ENCODE results near the gene GNA15.
"Not testable (repeated sequence)": the region's sequence is repeated elsewhere in the genome, so short reads cannot be mapped to it uniquely, and the experiment has no call there.

The GNA15 gene

GRCh38 chr19:3178377-3178972, 42.6 kb downstream of the GNA15 start, which contains the start of gene S1PR4:
Gene S1PR4, plus strand, starts transcription at chr19:3178769. Its CDS starts 24 bp downstream, at chr19:3178793.
- peak; percentile 83 for DNase-seq

GRCh38 chr19:3178973-3179738, 43.3 kb downstream of the GNA15 start:
- DNase-seq, result peak; percentile 55

GRCh38 chr19:3179739-3180293, 44.0 kb downstream of the GNA15 start:
- DNase-seq, result peak; percentile 57

- no peak for DNase-seq
Measured at GRCh38 chr19:3183721-3184641, 48.1 kb downstream of the GNA15 start.

GRCh38 chr19:3184847-3185460, 49.1 kb downstream of the GNA15 start:
- peak; percentile 73 for DNase-seq

- DNase-seq, result peak; percentile 95
Measured at GRCh38 chr19:3185461-3186159, 49.8 kb downstream of the GNA15 start, which contains the start of gene NCLN. Gene NCLN, plus strand, starts transcription at chr19:3185930. Its CDS starts 101 bp downstream, at chr19:3186031.

GRCh38 chr19:3186160-3186688, 50.4 kb downstream of the GNA15 start:
- no peak for DNase-seq

- no peak for DNase-seq
Measured at GRCh38 chr19:3186891-3187661, 51.2 kb downstream of the GNA15 start.

GRCh38 chr19:3187662-3188511, 52.1 kb downstream of the GNA15 start:
- DNase-seq, result no peak

GRCh38 chr19:3188627-3189596, 53.1 kb downstream of the GNA15 start:
- no peak for DNase-seq

- no peak for DNase-seq
Measured at GRCh38 chr19:3189702-3190469, 54.1 kb downstream of the GNA15 start.

GRCh38 chr19:3190470-3190770, 54.6 kb downstream of the GNA15 start:
- no peak for DNase-seq

GRCh38 chr19:3190921-3191805, 55.3 kb downstream of the GNA15 start:
- no peak for DNase-seq

- not testable (repeated sequence) for DNase-seq
Measured at GRCh38 chr19:3191806-3192104, 55.9 kb downstream of the GNA15 start.

- DNase-seq, result no peak
Measured at GRCh38 chr19:3192228-3192635, 56.4 kb downstream of the GNA15 start.

GRCh38 chr19:3192684-3193083, 56.9 kb downstream of the GNA15 start:
- no peak for DNase-seq
